NCI-H2196 treated with DMSO at 0.1 percent for 48 hours (cell line): ENCODE data around the gene SHB.

Experiments
- DNase-seq: peaks from one replicate; lab custom pipeline; 2025; ENCODE audit not compliant: unreplicated experiment; lab: John Stamatoyannopoulos, UW

The SHB gene

GRCh38 chr9:38068701-38069628, at the start of gene SHB:
TSS of gene SHB (minus strand) at chr9:38069227. CDS start at chr9:38068645, 582 bp downstream.
- DNase-seq = peak; percentile 60

GRCh38 chr9:38117651-38118050, 48.6 kb upstream of the SHB start:
- DNase-seq = no peak

- no peak for DNase-seq
These were observed 45.9 kb upstream of the SHB start for GRCh38 chr9:38114905-38115304.

GRCh38 chr9:38112456-38112855, 43.4 kb upstream of the SHB start:
- no peak for DNase-seq

GRCh38 chr9:38112049-38112448, 43.0 kb upstream of the SHB start:
- DNase-seq = no peak

- DNase-seq = no peak
These were observed 41.4 kb upstream of the SHB start for GRCh38 chr9:38110476-38110875.

- DNase-seq = no peak
These were observed 40.6 kb upstream of the SHB start for GRCh38 chr9:38109601-38110000.

GRCh38 chr9:38108326-38108725, 39.3 kb upstream of the SHB start:
- no peak for DNase-seq

- DNase-seq = peak; percentile 12
These were observed 38.8 kb upstream of the SHB start for GRCh38 chr9:38107811-38108304.

GRCh38 chr9:38107405-38107804, 38.4 kb upstream of the SHB start:
- no peak for DNase-seq

GRCh38 chr9:38106488-38106887, 37.5 kb upstream of the SHB start:
- no peak for DNase-seq

- no peak for DNase-seq
These were observed 34.3 kb upstream of the SHB start for GRCh38 chr9:38103340-38103739.

- DNase-seq = no peak
These were observed 32.4 kb upstream of the SHB start for GRCh38 chr9:38101423-38101822.

- peak; percentile 73 for DNase-seq
These were observed 27.3 kb upstream of the SHB start for GRCh38 chr9:38096238-38096805.

GRCh38 chr9:38094165-38094564, 25.1 kb upstream of the SHB start:
- DNase-seq = no peak

GRCh38 chr9:38092656-38093055, 23.6 kb upstream of the SHB start:
- DNase-seq = no peak

- no peak for DNase-seq
These were observed 23.1 kb upstream of the SHB start for GRCh38 chr9:38092200-38092524.

GRCh38 chr9:38091310-38092199, 22.5 kb upstream of the SHB start:
- peak; percentile 21 for DNase-seq

- no peak for DNase-seq
These were observed 21.1 kb upstream of the SHB start for GRCh38 chr9:38090170-38090569.

- no peak for DNase-seq
These were observed 20.5 kb upstream of the SHB start for GRCh38 chr9:38089387-38090165.
